HEK293T (cell line): ENCODE results near the gene LMTK3.

Experiments used
- CTCF ChIA-PET: fragments of 350-600 bp; formaldehyde crosslinking; extraction: SDS; loops from one replicate; lab custom pipeline; 2021; ENCODE audit warnings: antibody characterized with exemption, inconsistent platforms; lab: Yijun Ruan, JAX
- POLR2A ChIA-PET: fragments of 350-600 bp; formaldehyde crosslinking; extraction: SDS; loops from one replicate; lab custom pipeline; 2020; ENCODE audit warnings: antibody characterized with exemption, inconsistent platforms; lab: Yijun Ruan, JAX
- DNase-seq: peaks from one replicate; pipeline ENCODE4 v3.0.0; 2012; ENCODE audit warnings: mixed read lengths; ENCODE audit errors: extremely low spot score
- ARNT ChIP-seq: fragments of 450-650 bp; IDR thresholded peaks from 2 replicates; pipeline ENCODE4 v1.6.1; 2017; ENCODE audit warnings: mild to moderate bottlenecking
- BHLHE40 ChIP-seq: fragments of 450-650 bp; IDR thresholded peaks from 2 replicates; pipeline ENCODE4 v1.6.1; 2016; ENCODE audit warnings: mild to moderate bottlenecking, moderate library complexity, borderline replicate concordance
- CTBP1 ChIP-seq: fragments of 450-650 bp; IDR thresholded peaks from 2 replicates; pipeline ENCODE4 v1.6.1; 2016; ENCODE audit warnings: borderline replicate concordance
- ELF4 ChIP-seq: fragments of 450-650 bp; IDR thresholded peaks from 2 replicates; pipeline ENCODE4 v1.6.1; 2017; ENCODE audit warnings: antibody characterized with exemption
- FOXA1 ChIP-seq: fragments of 450-650 bp; IDR thresholded peaks from 2 replicates; pipeline ENCODE4 v1.6.1; 2016; ENCODE audit warnings: mild to moderate bottlenecking
- FOXK2 ChIP-seq: fragments of 450-650 bp; IDR thresholded peaks from 2 replicates; pipeline ENCODE4 v1.6.1; 2016; ENCODE audit warnings: mild to moderate bottlenecking
- FOXM1 ChIP-seq: fragments of 450-650 bp; IDR thresholded peaks from 2 replicates; pipeline ENCODE4 v1.6.1; 2017; ENCODE audit warnings: mild to moderate bottlenecking, borderline replicate concordance
- HDGF ChIP-seq: fragments of 450-650 bp; IDR thresholded peaks from 2 replicates; pipeline ENCODE4 v1.6.1; 2017; ENCODE audit warnings: antibody characterized with exemption, borderline replicate concordance
- L3MBTL2 ChIP-seq: fragments of 450-650 bp; conservative IDR thresholded peaks from 2 replicates; pipeline ENCODE4 v1.6.1; 2016; ENCODE audit warnings: mild to moderate bottlenecking
- LEF1 ChIP-seq: fragments of 450-650 bp; IDR thresholded peaks from 2 replicates; pipeline ENCODE4 v1.6.1; 2017; ENCODE audit warnings: mild to moderate bottlenecking, borderline replicate concordance
- NFRKB ChIP-seq: fragments of 450-650 bp; IDR thresholded peaks from 2 replicates; pipeline ENCODE4 v1.6.1; 2016; ENCODE audit warnings: mild to moderate bottlenecking, moderate library complexity
- SP1 ChIP-seq: fragments of 450-650 bp; IDR thresholded peaks from 2 replicates; pipeline ENCODE4 v1.6.1; 2017
- SUZ12 ChIP-seq: fragments of 450-650 bp; IDR thresholded peaks from 2 replicates; pipeline ENCODE4 v1.6.1; 2016; ENCODE audit warnings: mild to moderate bottlenecking
- TARDBP ChIP-seq: fragments of 450-650 bp; IDR thresholded peaks from 2 replicates; pipeline ENCODE4 v1.6.1; 2016
- ZNF384 ChIP-seq: fragments of 450-650 bp; IDR thresholded peaks from 2 replicates; pipeline ENCODE4 v1.6.1; 2016
- TF ChIP-seq, protein P1 (sequence below): fragments of 450-650 bp; IDR thresholded peaks from 2 replicates; pipeline ENCODE4 v1.6.1; 2016

LMTK3 gene

DNA sequence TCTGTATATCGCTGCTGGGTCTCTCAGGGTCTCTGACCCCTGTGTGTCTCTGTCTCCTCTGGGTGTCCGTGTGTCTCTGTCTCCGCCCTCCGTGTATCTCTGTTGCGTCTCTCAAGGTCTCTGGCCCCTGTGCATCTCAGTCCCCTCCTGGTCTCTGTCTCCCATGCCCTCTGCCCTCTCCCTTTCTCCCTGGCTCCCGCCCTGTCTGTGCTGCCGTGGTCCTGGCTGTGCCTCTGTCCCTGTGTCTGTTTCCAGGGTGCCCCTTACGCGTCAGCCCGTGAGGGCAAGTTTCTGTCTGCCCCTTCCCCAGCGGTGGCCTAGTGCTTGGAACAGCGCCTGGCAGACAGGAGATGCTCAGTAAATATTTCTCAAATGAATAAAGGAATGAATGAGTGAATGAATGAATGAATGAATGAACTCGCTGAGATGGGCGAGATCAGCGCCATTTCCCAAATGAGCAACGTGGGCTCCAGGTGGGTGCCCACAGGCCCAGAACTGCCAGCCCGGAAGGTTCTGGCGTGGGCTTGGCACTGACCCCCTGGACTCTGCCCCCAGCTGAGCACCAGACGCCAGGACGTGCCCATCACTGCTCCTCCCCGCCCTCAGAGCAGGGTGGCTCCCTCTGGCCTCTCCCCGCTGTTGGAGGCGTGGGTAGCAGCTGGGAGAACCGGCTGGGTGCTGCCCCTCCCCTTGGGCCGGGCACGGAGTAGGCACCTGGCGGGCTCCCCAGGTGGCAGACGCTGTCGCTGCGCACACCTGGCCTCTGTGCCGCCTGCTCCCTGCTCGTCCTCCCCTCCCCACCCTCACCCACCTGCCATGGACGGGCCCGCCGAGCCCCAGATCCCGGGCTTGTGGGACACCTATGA, 40.0 kb upstream of the LMTK3 start, which contains the start of gene SULT2B1:
Gene SULT2B1 (plus strand): TSS at position 736 of the 866 bp plus-strand sequence. CDS start 81 bp downstream, at position 817.
- POLR2A ChIA-PET, result no interaction called here
- no peak for TF ChIP-seq ARNT
- CTCF ChIA-PET, result no interaction called here
- DNase-seq, result no peak

- ChIA-PET CTCF (no interaction called here), POLR2A (no interaction called here)
- TF ChIP-seq, protein P1, sequence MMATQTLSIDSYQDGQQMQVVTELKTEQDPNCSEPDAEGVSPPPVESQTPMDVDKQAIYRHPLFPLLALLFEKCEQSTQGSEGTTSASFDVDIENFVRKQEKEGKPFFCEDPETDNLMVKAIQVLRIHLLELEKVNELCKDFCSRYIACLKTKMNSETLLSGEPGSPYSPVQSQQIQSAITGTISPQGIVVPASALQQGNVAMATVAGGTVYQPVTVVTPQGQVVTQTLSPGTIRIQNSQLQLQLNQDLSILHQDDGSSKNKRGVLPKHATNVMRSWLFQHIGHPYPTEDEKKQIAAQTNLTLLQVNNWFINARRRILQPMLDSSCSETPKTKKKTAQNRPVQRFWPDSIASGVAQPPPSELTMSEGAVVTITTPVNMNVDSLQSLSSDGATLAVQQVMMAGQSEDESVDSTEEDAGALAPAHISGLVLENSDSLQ, result no peak
- TF ChIP-seq FOXM1 (no peak), NFRKB (no peak), ELF4 (no peak), HDGF (no peak), SUZ12 (no peak), ARNT (no peak), CTBP1 (no peak), ZNF384 (no peak)
- DNase-seq, result no peak
These were observed 37.7 kb upstream of the LMTK3 start for GRCh38 chr19:48549380-48549779.

DNA sequence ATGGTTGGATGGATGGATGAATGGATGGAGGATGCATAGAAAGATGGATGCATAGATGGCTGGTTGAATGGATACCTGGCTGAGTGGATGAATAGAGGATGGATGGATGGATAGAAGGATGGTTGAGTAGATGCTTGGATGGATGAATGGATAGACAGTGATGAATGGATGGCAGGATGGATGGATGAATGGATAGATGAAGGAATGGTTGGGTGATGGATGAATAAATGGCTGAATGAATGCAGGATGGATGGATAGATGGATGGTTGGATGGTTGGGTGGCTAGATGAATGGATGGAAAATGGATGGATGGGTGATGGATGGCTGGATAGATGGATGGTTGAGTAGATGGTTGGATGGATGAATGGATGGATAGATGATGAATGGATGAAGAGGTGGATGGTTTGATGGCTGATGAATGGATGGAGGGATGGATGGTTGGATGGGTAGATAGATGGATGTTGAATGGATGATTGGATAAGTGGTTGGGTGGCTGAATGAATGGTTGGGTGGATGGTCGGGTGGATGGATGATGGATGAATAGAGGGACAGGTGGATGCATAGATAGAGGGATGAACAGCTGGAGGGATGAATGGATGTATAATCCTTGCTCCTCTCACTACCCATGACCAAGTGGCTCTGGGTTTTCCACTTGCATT, 36.7 kb upstream of the LMTK3 start:
- TF ChIP-seq L3MBTL2 (no peak), SP1 (no peak), FOXK2 (no peak), BHLHE40 (no peak), FOXA1 (no peak), LEF1 (no peak), FOXM1 (no peak), NFRKB (no peak), SUZ12 (no peak)
- TF ChIP-seq, protein P1, result no peak
- CTCF ChIA-PET, result no interaction called here
- no peak for DNase-seq
- POLR2A ChIA-PET, result no interaction called here

- CTCF ChIA-PET, result no interaction called here
- TF ChIP-seq HDGF, result no peak
- TF ChIP-seq CTBP1, result no peak
These were observed 36.1 kb upstream of the LMTK3 start for GRCh38 chr19:48547722-48548121.

GRCh38 chr19:48544856-48545750, 33.5 kb upstream of the LMTK3 start:
- TF ChIP-seq L3MBTL2 (no peak), CTBP1 (no peak), FOXA1 (no peak), ZNF384 (no peak), SUZ12 (no peak), SP1 (no peak), FOXK2 (no peak), LEF1 (no peak), ARNT (no peak), FOXM1 (no peak), ELF4 (no peak), TARDBP (no peak), BHLHE40 (no peak)
- TF ChIP-seq, protein P1, result no peak
- POLR2A ChIA-PET, result no interaction called here
- DNase-seq, result no peak
- CTCF ChIA-PET, result no interaction called here

More at GRCh38 chr19:48547722-48548121, 36.1 kb upstream of the LMTK3 start:
- no peak for DNase-seq
- POLR2A ChIA-PET, result no interaction called here

- POLR2A ChIA-PET, result no interaction called here
- no peak for TF ChIP-seq LEF1
- TF ChIP-seq SUZ12, result no peak
- TF ChIP-seq TARDBP, result no peak
- peak; percentile 52; the same call in 1 of the 2 replicates for TF ChIP-seq ZNF384
- CTCF ChIA-PET, result no interaction called here
- DNase-seq, result no peak
These were observed 31.6 kb upstream of the LMTK3 start for GRCh38 chr19:48543121-48543710.
